Glutamatergic neuron (in vitro differentiated cells): ENCODE data around the gene AFF3. TPM values are rescaled to one million over a fixed set of nuclear protein-coding genes. Genes with fewer than 3 reads are reported as not detected.

ENCODE experiments used
- DNase-seq: peaks from one replicate; pipeline ENCODE4 v3.0.0; 2022
- H3K27ac Mint-ChIP-seq: one replicate; pipeline ENCODE4 v1.8.0; 2020; ENCODE audit warnings: mild to moderate bottlenecking, mixed read lengths, inconsistent platforms; ENCODE audit not compliant: unreplicated experiment
- H3K27me3 Mint-ChIP-seq: one replicate; pipeline ENCODE4 v1.8.0; 2020; ENCODE audit warnings: mild to moderate bottlenecking, moderate library complexity, mixed read lengths, inconsistent platforms; ENCODE audit not compliant: unreplicated experiment
- H3K36me3 Mint-ChIP-seq: one replicate; pipeline ENCODE4 v1.8.0; 2020; ENCODE audit warnings: mild to moderate bottlenecking, mixed read lengths, inconsistent platforms; ENCODE audit not compliant: unreplicated experiment
- H3K4me1 Mint-ChIP-seq: one replicate; pipeline ENCODE4 v1.8.0; 2020; ENCODE audit warnings: mild to moderate bottlenecking, low read depth, mixed read lengths, inconsistent platforms; ENCODE audit not compliant: unreplicated experiment
- H3K4me3 Mint-ChIP-seq: one replicate; pipeline ENCODE4 v1.8.0; 2020; ENCODE audit warnings: mild to moderate bottlenecking, mixed read lengths, inconsistent platforms; ENCODE audit not compliant: unreplicated experiment
- H3K9me3 Mint-ChIP-seq: one replicate; pipeline ENCODE4 v1.8.0; 2020; ENCODE audit warnings: mild to moderate bottlenecking, moderate library complexity, mixed read lengths, inconsistent platforms; ENCODE audit not compliant: unreplicated experiment
- CTCF ChIP-seq: fragments of 200-600 bp; sonication (generic); IDR thresholded peaks from one replicate; pipeline ENCODE4 v1.5.0; 2021; ENCODE audit not compliant: partially characterized antibody, unreplicated experiment
- total RNA-seq: library from RNA; stranded (reverse); fragmentation: NEBNext Ultra II Directional; extraction: Animal tissue kit (Norgen Biotek cat#: 25700); gene quantifications from one replicate; pipeline ENCODE4 v1.2.1, GENCODE V29; 2021; ENCODE audit not compliant: unreplicated experiment

Gene AFF3
- total RNA-seq, 1 donor from 2014 or later, result 125 TPM

- peaks cover 9% of the 10 kb centered on the region for H3K4me1 Mint-ChIP-seq
- no peak overlapping the region for H3K27ac Mint-ChIP-seq
- no peak overlapping the region for H3K4me3 Mint-ChIP-seq
These were observed 310.6 kb downstream of the AFF3 start for GRCh38 chr2:99831772-99832171.

GRCh38 chr2:99827296-99827999, 314.9 kb downstream of the AFF3 start:
- Mint-ChIP-seq H3K9me3 (peaks cover 6% of the 10 kb centered on the region), H3K4me3 (no peak overlapping the region), H3K4me1 (peaks cover 10% of the 10 kb centered on the region), H3K27ac (no peak overlapping the region), H3K36me3 (peaks cover 24% of the 10 kb centered on the region), H3K27me3 (peaks cover 10% of the 10 kb centered on the region)
- no peak for TF ChIP-seq CTCF
- no peak for DNase-seq

More at GRCh38 chr2:99831772-99832171, 310.6 kb downstream of the AFF3 start:
- peaks cover 5% of the 10 kb centered on the region for H3K9me3 Mint-ChIP-seq
- H3K36me3 Mint-ChIP-seq, result peaks cover 22% of the 10 kb centered on the region
- no peak for TF ChIP-seq CTCF
- peaks cover 9% of the 10 kb centered on the region for H3K27me3 Mint-ChIP-seq
- DNase-seq, result no peak

GRCh38 chr2:99825630-99826029, 316.8 kb downstream of the AFF3 start:
- H3K27ac Mint-ChIP-seq, result no peak overlapping the region
- DNase-seq, result no peak
- peaks cover 13% of the 10 kb centered on the region for H3K4me1 Mint-ChIP-seq
- peaks cover 24% of the 10 kb centered on the region for H3K36me3 Mint-ChIP-seq
- no peak overlapping the region for H3K4me3 Mint-ChIP-seq
- peaks cover 11% of the 10 kb centered on the region for H3K27me3 Mint-ChIP-seq
- no peak for TF ChIP-seq CTCF
- peaks cover 6% of the 10 kb centered on the region for H3K9me3 Mint-ChIP-seq

GRCh38 chr2:99824758-99825157, 317.6 kb downstream of the AFF3 start:
- Mint-ChIP-seq H3K27ac (no peak overlapping the region), H3K36me3 (peaks cover 22% of the 10 kb centered on the region)
- DNase-seq, result no peak

More at GRCh38 chr2:99824758-99825157, 317.6 kb downstream of the AFF3 start:
- no peak overlapping the region for H3K4me3 Mint-ChIP-seq
- H3K9me3 Mint-ChIP-seq, result peaks cover 6% of the 10 kb centered on the region
- H3K27me3 Mint-ChIP-seq, result peaks cover 10% of the 10 kb centered on the region
- H3K4me1 Mint-ChIP-seq, result peaks cover 15% of the 10 kb centered on the region
- no peak for TF ChIP-seq CTCF
